ENCODE measurements around the gene KLHL35.

Gene KLHL35, protein sequence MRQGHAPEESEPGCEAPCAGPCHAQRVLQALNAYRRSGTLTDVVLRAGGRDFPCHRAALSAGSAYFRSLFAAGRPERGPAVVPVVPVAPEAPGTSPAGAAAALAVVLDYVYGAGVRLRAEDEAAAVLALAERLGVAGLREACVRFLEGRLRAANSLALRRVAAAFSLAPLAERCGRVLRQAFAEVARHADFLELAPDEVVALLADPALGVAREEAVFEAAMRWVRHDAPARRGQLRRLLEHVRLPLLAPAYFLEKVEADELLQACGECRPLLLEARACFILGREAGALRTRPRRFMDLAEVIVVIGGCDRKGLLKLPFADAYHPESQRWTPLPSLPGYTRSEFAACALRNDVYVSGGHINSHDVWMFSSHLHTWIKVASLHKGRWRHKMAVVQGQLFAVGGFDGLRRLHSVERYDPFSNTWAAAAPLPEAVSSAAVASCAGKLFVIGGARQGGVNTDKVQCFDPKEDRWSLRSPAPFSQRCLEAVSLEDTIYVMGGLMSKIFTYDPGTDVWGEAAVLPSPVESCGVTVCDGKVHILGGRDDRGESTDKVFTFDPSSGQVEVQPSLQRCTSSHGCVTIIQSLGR

DNA sequence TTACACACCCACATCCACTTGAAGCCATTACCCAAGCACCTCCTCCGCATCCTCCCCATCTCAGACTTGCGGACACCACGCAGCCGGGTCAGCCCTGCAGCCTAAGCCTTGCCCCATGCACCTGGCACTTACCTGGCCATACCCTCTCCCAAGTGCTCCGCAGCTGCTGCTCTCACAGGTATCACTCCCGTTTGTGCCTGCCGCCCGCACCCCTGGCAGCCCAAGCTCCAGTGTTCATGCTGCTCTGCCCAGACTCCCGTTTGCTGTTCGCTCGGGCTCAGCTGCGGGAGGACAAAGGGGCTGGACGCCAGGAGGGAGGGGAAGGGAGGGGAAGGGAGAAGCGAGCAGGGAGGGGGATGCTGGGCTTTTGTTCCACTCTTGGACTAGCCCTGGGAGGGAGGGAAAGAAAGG is at the start of gene KLHL35:
Gene KLHL35 (minus strand): TSS at position 293 of the 411 bp plus-strand sequence. CDS start 2,574 bp downstream, outside the sequence.
- DNase-seq = no peak

DNA sequence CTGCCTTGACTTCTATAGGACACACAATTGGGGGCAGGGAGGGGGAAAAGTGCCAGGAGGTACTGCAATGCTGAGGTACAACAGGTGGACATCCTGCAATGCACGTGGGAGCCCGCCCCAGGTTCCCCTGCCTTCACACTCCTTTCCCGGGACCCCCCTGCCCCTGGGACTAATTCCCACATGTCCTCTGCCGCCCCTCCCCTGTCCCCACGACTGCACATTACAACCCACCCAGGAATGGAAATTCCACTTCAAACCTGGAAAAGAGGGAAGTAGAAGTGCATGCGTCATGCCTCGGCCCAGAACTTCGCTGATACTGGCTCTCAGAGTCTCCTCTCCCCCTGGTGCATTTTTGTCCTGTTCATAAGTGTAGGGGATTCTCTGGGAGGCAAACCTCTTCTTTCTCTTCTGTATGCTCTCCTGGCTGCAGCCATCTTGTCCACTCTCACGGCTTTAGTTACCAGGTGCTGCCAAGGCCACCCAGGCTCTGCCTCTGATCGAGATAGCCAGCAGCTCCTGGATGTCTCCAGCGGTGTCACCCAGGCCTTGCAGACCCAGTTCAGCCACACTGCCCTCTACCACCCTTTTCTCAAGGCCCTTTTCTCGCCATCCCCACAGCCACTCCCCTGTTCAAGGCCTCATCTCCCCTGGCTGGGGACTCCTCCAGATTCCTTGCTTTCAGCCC is 49.1 kb upstream of the KLHL35 start:
- DNase-seq = no peak

DNA sequence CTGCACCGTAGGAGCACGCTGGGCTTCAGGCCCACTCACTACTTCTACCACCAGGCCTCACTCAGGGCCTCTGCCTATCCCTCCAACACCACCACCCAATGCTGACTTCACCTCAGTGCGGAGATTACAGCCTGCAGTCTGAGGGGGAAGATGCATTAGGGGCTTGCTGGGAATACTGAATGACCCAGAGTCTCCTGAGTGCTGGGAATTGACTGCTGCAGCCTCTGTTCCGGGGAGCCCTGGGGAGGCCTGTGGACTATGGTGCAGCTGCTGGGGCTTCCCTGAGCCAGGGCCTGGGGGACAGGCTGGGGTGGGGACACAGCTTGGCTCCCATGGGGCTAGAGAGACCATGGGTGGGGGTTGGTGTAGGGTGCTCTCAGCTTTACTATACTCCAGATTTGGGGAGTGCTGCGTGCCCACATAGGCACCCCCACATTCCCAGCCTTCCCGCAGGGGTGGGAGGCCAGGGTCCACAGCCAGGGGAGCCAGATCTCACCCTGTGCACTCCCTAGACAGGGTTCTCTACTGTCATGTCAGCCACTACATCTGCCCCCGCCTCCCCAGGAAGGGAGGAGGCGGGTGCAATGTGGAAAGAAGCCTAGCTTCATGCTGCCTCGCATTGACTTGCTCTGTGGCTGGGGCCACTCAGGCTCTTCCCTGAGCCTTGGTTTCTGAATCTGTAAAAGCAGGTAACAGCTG is 48.4 kb upstream of the KLHL35 start:
- no peak for DNase-seq

DNA sequence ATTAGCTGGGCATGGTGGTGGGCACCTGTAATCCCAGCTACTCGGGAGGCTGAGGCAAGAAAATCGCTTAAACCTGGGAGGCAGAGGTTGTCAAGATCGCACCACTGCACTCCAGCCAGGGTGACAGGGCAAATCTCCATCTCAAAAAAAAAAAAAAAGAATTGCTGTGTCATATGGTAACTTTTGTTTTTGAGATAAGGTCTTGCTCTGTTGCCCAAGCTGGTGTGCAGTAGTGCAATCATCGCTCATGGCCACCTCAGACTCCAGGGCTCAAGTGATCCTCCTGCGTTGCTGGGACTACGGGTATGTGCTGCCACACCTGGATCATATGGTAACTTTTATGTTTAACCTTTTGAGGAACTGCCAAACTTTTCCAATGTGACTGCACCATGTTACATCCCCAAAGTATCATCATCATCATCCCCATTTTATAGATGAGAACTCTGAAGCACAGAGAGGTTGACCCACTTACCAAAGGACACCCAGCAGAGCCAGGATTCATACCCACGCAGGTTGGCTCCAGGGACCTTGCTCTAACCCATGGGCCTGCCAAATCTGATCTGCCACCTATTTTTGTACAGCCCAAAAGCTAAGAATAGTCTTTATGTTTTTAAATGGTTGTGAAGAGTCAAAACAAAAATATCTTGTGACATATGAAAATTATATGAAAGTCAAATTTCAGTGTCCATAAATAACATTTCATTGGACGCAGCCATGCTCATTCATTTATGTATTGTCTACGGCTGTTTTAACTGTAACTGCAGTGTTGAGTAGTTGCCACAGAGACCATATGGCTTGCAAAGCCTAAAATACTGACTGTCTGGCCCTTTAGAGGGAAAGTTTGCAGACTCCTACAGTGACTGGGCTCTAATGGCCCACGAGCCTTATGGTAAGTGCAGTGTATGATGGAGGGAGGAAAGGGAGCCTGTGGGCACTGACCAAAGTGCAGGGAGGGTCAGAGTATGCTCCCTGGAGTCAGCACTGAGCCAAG is 47.5 kb upstream of the KLHL35 start:
- DNase-seq = no peak

DNA sequence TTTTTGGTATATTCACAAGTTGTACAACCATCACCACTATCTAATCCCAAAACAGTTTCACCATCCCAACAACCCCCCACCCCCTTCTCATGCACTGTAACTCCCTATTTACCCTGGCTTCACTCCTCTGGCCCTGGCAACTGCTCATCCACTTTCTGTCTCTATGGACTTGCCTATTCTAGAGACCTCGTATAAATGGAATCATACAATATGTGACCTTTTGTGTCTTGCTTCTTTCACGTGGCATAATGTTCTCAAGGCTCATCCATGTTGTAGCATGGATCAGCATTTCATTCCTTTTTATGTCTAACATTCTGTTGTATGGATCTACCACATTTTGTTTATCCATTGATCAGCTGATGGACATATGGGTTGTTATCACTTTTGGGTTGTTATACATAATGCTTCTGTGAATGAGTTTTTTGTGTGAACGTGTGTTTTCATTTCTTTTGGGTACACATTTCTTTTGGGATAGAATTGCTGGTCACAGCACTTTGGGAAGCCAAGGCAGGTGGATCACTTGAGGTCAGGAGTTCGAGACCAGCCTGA is 46.7 kb upstream of the KLHL35 start:
- no peak for DNase-seq

DNA sequence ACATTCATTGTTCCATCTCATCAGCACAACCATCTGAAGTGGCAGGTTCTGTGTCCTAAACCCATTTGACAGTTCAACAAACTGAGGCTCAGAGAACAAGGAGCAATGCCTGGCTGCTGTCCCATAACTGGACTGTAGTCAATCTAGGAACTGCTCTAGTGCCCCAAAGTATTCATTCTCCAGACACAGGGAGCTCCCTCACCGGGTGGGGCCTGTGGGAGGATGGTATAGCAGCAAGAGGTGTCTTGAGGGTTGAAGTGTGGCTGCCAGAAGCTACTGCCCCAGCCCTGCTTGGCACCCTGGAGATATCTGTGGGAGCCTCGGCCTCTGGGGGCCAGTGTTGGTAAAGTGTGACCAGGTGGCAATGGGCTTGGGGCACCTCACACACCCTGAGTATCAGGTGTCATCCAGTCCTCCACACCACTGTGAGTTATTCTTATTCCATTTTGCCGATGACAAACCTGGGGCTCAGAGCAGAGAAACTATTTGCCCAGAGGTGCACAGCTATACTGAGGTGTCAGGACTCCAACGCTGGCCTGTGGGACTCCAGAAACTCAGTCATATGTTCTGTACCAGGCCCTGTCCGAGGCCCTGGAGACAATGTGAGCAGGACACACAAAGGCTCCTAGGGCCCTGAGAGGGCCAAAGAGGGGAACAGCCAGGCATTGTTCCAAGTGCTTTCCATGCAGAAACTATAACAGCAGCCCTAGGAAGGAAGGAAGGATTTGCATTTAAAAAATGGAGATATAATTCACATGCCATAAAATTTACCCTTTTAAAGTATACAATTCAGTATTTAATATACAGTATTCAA is 46.0 kb upstream of the KLHL35 start:
- no peak for DNase-seq

DNA sequence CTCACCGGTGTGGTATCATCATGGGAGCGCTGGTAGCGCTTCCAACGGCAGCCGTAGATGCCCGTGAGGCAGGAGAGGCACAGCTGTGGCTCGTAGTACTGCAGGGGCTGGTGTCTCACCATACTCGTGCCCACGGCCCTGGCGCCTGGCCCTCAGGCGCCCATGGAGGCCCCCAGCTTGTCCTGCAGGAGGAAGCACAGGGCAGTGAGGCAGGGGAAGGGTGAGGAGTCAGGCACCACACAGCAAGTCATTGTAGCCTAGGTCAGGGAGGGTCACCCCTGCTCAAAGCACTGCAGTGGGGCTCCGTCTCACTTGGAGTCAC is 44.6 kb upstream of the KLHL35 start:
- no peak for DNase-seq

DNA sequence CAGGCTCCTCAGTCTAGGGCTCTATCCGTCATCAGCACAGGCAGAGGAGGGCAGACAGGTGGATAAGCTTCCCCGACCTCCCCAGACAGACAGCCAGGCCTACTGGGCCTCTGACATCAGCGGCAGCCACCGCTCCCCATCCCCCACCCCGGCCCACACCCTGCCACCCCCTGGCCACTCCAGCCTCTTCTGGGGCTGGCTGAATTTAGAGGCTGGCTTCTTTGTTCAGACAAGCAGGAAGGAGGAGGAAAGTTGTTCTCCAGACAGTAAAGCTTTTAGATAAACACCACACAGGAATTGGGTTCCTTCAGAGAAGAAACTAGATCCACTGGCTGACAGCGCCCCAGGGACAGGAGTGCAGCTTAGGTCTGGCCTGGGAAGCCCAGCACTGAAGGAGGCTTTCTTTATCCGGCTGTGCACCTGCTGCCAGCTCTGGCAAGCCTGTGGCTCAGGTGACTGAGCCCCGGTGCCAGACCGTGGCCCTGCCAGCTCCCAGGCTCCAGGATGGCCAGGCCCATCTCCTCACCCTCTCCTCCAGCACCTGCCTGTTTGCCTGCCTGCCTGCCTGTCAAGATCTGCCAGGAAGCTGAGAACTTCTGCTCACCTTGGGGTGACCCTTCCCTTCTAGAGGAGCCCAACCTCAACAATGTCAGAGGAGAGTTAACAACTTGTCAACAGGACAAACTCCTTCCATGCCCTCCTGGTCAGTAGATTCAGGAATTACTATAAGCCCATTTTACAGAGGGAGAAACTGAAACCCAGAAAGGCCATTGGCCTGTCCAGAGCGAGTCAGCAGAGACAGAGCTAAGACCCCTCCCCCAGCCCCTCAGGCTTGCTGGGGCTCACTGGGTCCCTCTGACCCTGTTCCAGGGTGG is 44.0 kb upstream of the KLHL35 start:
- DNase-seq = no peak

DNA sequence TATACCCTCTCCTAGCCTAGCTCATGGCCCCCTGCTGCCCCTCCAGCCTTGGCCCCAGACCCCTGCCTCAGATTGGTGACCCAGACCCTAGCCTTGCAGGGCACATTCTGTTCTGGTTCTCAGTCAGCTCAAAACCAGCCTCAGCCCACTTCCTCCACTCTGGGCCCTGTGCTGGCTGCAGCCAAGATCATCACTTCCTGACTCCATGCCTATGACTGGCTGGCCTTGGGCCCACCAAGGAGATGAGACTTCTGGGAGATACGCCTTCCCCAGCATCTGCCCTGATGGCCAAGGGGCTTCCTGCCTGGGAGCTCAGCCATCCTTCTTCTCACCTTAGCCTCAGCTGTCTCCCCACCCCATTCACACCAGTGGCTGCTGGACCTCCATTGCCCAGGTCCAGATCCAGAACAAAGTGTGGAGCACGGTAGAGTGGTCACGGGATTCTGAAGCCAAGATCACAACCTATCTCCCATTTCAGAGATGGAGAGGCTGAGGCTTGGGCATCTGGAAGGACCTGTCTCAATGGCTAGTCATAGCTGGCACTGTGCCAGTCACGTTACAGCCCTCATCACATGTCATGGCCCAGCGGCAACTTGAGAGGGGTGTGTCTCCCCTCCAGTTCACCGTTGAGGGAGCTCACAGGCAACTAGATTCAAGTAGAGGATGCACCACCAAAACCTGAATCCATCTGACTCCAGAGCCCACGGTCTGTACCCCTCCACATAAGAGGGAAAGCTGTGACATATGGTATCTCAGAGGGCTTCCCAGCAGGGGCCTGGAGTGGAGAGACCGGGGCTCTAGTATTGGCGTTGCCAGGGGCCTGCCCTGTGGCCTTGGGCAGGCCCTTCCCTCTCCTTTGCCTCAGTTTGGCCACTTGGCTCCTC is 43.0 kb upstream of the KLHL35 start:
- peak; percentile 3 for DNase-seq

DNA sequence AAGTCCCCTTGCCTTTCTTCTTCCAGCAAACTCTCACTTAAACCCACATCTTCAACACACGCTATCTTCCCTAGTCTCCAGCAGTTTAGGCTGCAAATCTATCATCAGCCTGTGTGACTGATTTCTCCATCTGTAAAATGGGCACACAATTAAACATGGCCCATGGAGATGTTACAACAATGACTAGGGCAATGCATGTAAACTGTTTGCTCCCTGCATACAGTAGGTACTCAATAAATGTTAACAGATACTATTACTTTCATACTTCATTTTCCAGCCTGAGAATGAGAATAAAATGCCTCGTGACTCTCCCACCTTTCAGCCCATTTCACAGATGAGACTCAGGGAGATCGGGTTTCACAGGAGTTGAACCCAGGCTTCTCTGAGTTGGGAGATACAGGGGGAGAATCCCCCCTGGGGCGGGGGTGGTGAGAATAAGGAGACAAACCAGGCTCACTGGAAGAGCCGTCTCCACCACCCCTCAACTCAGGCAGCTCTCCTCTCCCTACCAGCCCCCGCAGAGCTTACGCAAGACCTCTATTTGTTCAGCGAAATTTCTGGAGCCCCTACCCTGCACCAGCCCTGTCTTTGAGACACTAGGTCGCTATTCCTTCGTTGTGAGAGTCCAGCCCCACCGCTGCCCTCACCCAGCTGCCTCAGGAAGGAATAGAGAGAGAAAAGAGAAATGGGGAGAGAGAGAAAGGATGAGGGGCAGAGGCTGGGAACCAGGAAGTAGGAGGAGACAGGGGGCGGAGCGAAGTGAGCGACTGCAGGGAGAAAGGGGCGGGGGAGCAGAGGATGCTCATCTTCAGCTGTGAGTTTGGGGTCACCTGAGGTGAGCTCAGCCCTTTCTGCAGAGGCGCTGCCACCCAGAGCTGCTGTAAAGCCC is 42.1 kb upstream of the KLHL35 start:
- peak; percentile 54 for DNase-seq

DNA sequence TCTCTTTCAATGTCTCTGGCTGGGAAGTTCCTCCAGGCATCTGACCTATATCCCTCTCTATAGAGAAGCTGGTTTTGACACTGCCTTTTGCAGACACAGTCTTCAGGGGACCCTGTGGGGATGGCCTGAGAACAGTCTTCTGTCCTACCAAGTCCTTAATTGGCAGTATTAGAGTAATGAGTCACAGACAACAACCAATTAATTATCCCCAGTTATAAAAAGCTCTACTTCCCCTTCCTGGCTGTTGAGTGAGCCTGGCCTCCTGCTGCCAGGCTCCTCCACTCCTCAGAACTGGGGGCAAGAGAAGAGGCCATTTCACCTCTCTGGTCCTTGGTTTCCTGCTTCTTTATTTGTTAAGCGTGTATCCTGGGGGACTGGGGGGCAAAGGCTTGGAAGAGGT is 41.2 kb upstream of the KLHL35 start:
- DNase-seq = no peak

DNA sequence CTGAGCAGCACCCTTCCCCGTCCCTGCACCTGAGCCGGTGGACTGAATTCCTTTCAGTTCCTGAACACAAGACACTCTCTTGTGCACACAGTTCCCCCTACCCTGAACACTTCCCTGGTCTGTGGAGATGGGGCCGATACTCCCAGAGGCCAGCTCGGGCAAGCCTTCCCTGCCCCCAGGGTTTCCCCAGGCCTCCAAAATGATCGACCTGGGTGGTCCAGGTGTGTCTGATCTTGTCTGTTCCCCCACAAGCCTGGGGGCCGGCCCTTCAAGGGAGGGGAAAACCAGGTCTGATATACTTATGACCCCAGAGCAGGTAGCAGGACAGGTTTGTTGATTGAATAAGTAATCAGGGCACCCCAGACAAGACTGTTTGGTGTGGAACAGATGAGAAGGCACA is 40.7 kb upstream of the KLHL35 start:
- no peak for DNase-seq

DNA sequence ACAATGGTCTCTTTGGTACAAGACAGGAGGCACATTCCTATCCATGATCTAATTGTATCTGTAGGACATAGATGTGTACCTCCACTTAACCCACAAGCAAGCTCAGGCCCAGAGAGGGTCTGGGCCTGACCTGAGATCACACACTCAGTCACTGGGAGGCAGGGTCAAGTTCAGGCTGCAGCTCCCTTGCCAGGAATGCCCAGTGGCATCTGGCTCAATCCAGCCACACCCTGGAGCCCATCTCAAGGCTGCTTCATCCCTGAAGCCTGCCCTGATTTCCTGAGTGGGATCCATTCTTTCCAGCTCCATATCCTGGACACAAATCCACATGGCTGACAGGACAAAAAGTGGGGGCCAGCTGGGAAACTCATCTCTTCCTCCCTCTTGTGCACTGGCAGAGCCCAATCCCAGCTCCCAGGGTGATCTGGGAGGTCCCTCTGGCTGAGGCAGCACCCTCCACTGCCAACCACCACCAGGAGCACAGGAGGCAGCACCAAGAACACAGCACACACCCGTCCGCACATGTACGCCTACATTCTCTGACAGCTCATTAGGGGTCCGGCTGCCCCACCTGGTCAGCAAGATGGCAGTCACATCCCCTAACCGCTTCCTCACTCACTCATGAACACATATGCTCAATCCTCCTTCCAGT is 39.2 kb upstream of the KLHL35 start:
- no peak for DNase-seq

DNA sequence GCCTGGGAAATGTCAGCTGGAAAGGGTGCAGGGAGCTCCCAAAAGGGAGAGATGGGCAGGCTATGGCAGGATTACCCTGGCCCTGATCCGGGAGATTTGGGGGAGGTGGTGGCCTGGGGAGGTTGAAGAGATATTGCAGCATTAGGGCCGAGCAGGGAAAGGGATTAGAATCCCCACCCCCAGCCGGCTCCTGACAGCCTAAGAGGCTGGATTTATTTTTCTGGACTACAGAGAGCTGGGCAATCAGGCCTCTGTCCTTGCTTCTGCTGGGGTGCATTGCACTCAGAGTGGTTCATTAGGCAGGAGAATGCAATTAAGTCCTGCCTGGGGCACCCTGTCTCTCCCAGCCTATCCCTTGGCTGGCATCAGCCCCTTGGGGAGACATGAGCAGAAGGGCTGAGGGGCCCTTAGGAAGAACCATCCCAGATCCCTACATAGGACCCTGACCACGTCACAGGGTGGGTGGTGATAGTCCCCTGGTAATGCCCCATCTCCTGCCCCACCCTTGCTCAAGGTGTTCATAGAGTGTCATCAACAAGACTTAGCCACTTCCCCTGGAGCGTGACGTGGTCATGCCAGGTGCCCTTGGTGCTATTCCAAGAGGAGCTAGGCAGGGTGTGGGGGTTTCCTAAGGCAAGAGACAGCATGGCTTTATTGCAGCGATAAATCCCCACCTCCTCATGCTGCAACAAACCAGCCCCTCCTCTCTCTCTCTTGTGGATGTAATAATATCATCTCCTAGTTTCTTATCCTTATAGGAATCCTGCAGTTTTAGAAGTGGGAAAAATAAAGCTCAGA is 38.4 kb upstream of the KLHL35 start:
- no peak for DNase-seq

DNA sequence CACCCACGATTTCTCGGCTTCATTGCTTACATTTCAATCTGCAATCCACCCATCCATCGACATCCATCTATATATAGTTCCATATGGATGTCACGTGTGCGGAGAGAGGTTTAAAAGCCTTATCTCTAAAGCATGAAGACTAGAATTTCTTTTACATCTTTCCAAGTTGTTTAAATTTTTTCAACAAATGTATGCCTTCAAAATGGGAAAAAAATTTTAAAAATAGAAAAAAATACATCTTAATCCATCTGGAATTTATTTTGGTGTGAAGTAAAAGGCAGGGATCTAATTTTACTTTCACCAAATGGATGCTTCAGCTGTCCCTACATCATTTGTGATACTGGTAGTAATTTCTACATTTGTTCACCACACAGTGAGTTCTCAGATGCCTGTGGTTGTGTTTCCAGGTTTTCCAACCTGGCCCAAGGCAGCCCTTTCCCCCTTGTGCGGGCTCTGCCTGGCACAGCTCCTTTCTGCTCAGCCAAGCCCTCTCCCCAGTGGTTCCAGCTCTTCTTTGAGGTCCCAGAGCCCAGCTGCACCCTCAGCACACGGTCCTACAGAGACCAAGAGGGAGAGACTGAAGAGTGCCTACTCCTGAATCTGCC is 37.6 kb upstream of the KLHL35 start:
- no peak for DNase-seq

DNA sequence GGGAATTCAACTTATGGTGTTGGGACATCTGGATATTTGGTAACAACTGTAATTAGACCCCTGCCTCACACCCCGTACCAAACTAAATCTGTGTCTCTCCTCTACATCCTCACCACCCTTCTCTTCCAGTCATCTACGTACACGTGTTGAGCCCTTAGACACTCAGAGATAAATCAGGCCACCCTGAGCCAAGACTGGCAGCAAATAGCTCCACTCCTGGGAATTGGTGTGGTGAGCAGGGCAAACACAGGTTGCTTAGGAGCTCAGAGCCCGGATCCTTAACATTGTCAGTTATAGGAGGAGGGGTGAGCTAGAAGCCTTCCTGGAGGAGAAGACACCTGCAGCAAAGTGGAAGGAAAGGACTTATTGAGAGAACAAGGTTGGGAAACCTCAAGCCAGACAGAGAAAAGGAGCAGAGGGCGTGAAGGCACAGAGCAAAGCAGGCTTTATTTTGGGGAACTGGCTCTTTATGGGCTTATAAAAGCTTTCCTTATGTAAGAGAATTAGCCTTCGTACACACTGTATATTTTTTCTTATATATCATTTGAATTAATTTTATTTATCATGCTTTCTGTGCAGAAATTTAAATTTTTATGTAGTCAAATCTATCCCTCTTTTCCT is 36.9 kb upstream of the KLHL35 start:
- no peak for DNase-seq
